ENCODE data around the gene CES4A.

Gene CES4A

GRCh38 chr16:66961065-66961744 lies 27.2 kb upstream of the CES4A start, which contains the start of gene CES3:
TSS of gene CES3 (plus strand) at chr16:66961266. CDS start at chr16:66961308, 42 bp downstream.
- Histone ChIP-seq H3K36me3 (ENCODE audit: control insufficient read depth in 2 of 2, insufficient read depth in 1 of 2, low read length in 2 of 2) (peaks cover 0 to 32% of the 10 kb centered on the region in 2 experiments; a peak in 1 of 3 replicates), H3K9me3 (ENCODE audit: control insufficient read depth, insufficient read depth, low read depth, low read length) (no peaks in the 10 kb centered on the region), H3K4me3 (ENCODE audit: low read depth, low read length) (peak within 1 kb of the TSS; percentile 36), H3K27ac (ENCODE audit: extremely low read depth, low read depth, low read length) (no peak within 1 kb of the TSS; the same call in 1 of the 2 replicates), H3K4me1 (ENCODE audit: control insufficient read depth, insufficient read depth, low read length) (no peaks in the 10 kb centered on the region)
- ChIA-PET CTCF (interaction anchor here (0.6 to 3.8 kb wide), 34 partner anchors 9 to 1010 kb away, joined by 3 to 33 read pairs (median 5); partner anchors contain the start of genes CDH16, CES4A and CIAO2B), POLR2A (interaction anchor here (0.7 to 1.6 kb wide), 7 partner anchors 10 to 252 kb away, joined by 3 to 7 read pairs (median 4); partner anchors contain the start of gene PDP2)
- no peak for TF ChIP-seq ZNF274 (IDR thresholded peaks at IDR 0.05; ENCODE audit: low read length)
- TF ChIP-seq ZNF274 (tag by site-specific recombination; IDR thresholded peaks at IDR 0.05; ENCODE audit: borderline replicate concordance) = no peak
- no peak for TF ChIP-seq OVOL3 (tag by site-specific recombination; IDR thresholded peaks at IDR 0.05)
- no peak for TF ChIP-seq SCRT2 (tag by site-specific recombination; IDR thresholded peaks at IDR 0.05)
- no peak for TF ChIP-seq ZSCAN4 (tag by site-specific recombination; IDR thresholded peaks at IDR 0.05)
- no peak for TF ChIP-seq SCRT1 (tag by site-specific recombination; IDR thresholded peaks at IDR 0.05; ENCODE audit: borderline replicate concordance)
- peak; percentile 89 for TF ChIP-seq ZBTB48 (tag by site-specific recombination; IDR thresholded peaks at IDR 0.05)
- no peak for TF ChIP-seq TSHZ1 (tag by site-specific recombination; IDR thresholded peaks at IDR 0.05; ENCODE audit: borderline replicate concordance)
- no peak for TF ChIP-seq ZFP41 (tag by site-specific recombination; IDR thresholded peaks at IDR 0.05; ENCODE audit: borderline replicate concordance)
- no peak for TF ChIP-seq ZNF621 (tag by site-specific recombination; IDR thresholded peaks at IDR 0.05)
- TF ChIP-seq ZFP37 (tag by site-specific recombination; IDR thresholded peaks at IDR 0.05) = 0 out of 2 replicates have a peak, but pooled peaks have one; percentile 26
- peak; percentile 31; the same call in 1 of the 2 replicates for TF ChIP-seq PRDM1 (tag by site-specific recombination; IDR thresholded peaks at IDR 0.05)
- TF ChIP-seq ZNF660 (tag by site-specific recombination; IDR thresholded peaks at IDR 0.05) = peak; percentile 76
- no peak for TF ChIP-seq ZNF169 (tag by site-specific recombination; IDR thresholded peaks at IDR 0.05)
- no peak for TF ChIP-seq ZSCAN18 (tag by site-specific recombination; IDR thresholded peaks at IDR 0.05)
- no peak for TF ChIP-seq ZNF596 (tag by site-specific recombination; IDR thresholded peaks at IDR 0.05)
- TF ChIP-seq ZNF571 (tag by site-specific recombination; IDR thresholded peaks at IDR 0.05) = no peak
- peak; percentile 34 for TF ChIP-seq PRDM10 (tag by site-specific recombination; IDR thresholded peaks at IDR 0.05)
- TF ChIP-seq ZBTB20 (tag by site-specific recombination; IDR thresholded peaks at IDR 0.05) = peak; percentile 46
- peak; percentile 45; the same call in 1 of the 2 replicates for TF ChIP-seq ZNF2 (tag by site-specific recombination; IDR thresholded peaks at IDR 0.05)
- TF ChIP-seq ZBTB8A (tag by site-specific recombination; IDR thresholded peaks at IDR 0.05) = peak; percentile 44
- no peak for TF ChIP-seq ZNF558 (tag by site-specific recombination; IDR thresholded peaks at IDR 0.05)
- TF ChIP-seq ZNF768 (tag by site-specific recombination; IDR thresholded peaks at IDR 0.05) = no peak
- TF ChIP-seq ZSCAN30 (tag by site-specific recombination; IDR thresholded peaks at IDR 0.05) = peak; percentile 41; the same call in 1 of the 2 replicates
- TF ChIP-seq TRIM28 (IDR thresholded peaks at IDR 0.05; ENCODE audit: borderline replicate concordance, low read length) = peak; percentile 58; the same call in 1 of the 2 replicates
- no peak for TF ChIP-seq ZBTB7A (tag by site-specific recombination; IDR thresholded peaks at IDR 0.05; ENCODE audit: low read depth)
- TF ChIP-seq ZNF354C (tag by site-specific recombination; IDR thresholded peaks at IDR 0.05; ENCODE audit: borderline replicate concordance, low read depth) = no peak
- peak; percentile 25; the same call in 1 of the 2 replicates for TF ChIP-seq MZF1 (tag by site-specific recombination; IDR thresholded peaks at IDR 0.05; ENCODE audit: borderline replicate concordance)
- TF ChIP-seq ZNF335 (tag by site-specific recombination; conservative IDR thresholded peaks at IDR 0.05) = peak; percentile 55; the same call in 1 of the 2 replicates

Measured in HEK293 (cell line).